WTC11 (cell line): ENCODE measurements around the gene CRACDL. TPM values are rescaled to one million over a fixed set of nuclear protein-coding genes. Genes with fewer than 3 reads are reported as not detected.

Source experiments
- ATAC-seq: fragments of 200-7000 bp; cut with Tn5 transposase; 2 replicates; pipeline ENCODE4 v1.10.0; 2021; ENCODE audit warnings: mild to moderate bottlenecking, moderate library complexity
- CTCF ChIA-PET: fragments of 300-600 bp; sonication (Branson Sonifier 250); formaldehyde crosslinking; loops from one replicate; lab custom pipeline; 2021; ENCODE audit warnings: antibody characterized with exemption; lab: Charles Lee
- POLR2A ChIA-PET: fragments of 350-600 bp; sonication (Branson Sonifier 250); formaldehyde crosslinking; loops from one replicate; lab custom pipeline; 2021; ENCODE audit warnings: antibody characterized with exemption; lab: Charles Lee
- DNase-seq: peaks from one replicate; pipeline ENCODE4 v3.0.0; 2021; ENCODE audit warnings: low spot score
- H3K27ac Mint-ChIP-seq: 2 replicates; pipeline ENCODE4 v1.8.0; 2021; ENCODE audit warnings: mixed read lengths
- H3K27me3 Mint-ChIP-seq: 2 replicates; pipeline ENCODE4 v1.8.0; 2021; ENCODE audit warnings: low read depth, mild to moderate bottlenecking, moderate library complexity, mixed read lengths
- H3K36me3 Mint-ChIP-seq: 2 replicates; pipeline ENCODE4 v1.8.0; 2021; ENCODE audit warnings: mixed read lengths
- H3K4me1 Mint-ChIP-seq: 2 replicates; pipeline ENCODE4 v1.8.0; 2022; ENCODE audit warnings: mixed read lengths
- H3K4me3 Mint-ChIP-seq: 2 replicates; pipeline ENCODE4 v1.8.0; 2021; ENCODE audit warnings: mild to moderate bottlenecking, moderate library complexity, mixed read lengths
- H3K9me3 Mint-ChIP-seq: 2 replicates; pipeline ENCODE4 v1.8.0; 2021; ENCODE audit warnings: mixed read lengths
- ATF1 ChIP-seq: sonication (generic); formaldehyde crosslinking; IDR thresholded peaks from 2 replicates; pipeline ENCODE4 v1.8.1; 2023; ENCODE audit warnings: mild to moderate bottlenecking, moderate library complexity, missing genetic modification reagents
- CREB1 ChIP-seq: sonication (generic); formaldehyde crosslinking; IDR thresholded peaks from 2 replicates; pipeline ENCODE4 v1.8.0; 2023; ENCODE audit warnings: mild to moderate bottlenecking, missing genetic modification reagents
- IRF2 ChIP-seq: sonication (generic); formaldehyde crosslinking; IDR thresholded peaks from 2 replicates; pipeline ENCODE4 v1.8.0; 2022; ENCODE audit warnings: low read depth, missing genetic modification reagents, borderline replicate concordance
- JAZF1 ChIP-seq: fragments of 250-450 bp; sonication (Bioruptor Pico); IDR thresholded peaks from 2 replicates; pipeline ENCODE4 v1.9.0; 2021; ENCODE audit warnings: moderate library complexity, mild to moderate bottlenecking, inconsistent platforms
- NFE2L1 ChIP-seq: sonication (generic); formaldehyde crosslinking; IDR thresholded peaks from 2 replicates; pipeline ENCODE4 v1.8.1; 2023; ENCODE audit warnings: missing genetic modification reagents
- SMAD3 ChIP-seq: sonication (generic); formaldehyde crosslinking; IDR thresholded peaks from 2 replicates; pipeline ENCODE4 v1.8.0; 2022; ENCODE audit warnings: missing genetic modification reagents, mild to moderate bottlenecking, borderline replicate concordance
- TEAD1 ChIP-seq: sonication (generic); formaldehyde crosslinking; IDR thresholded peaks from 2 replicates; pipeline ENCODE4 v1.8.0; 2022; ENCODE audit warnings: mild to moderate bottlenecking, missing genetic modification reagents
- ZNF671 ChIP-seq: fragments of 250-450 bp; sonication (Bioruptor Pico); IDR thresholded peaks from 2 replicates; pipeline ENCODE4 v1.8.0; 2021; ENCODE audit warnings: mild to moderate bottlenecking
- total RNA-seq: library from RNA; stranded (reverse); gene quantifications from 3 replicates; pipeline ENCODE4 v1.2.3, GENCODE V29; 2021
- TF ChIP-seq, protein P1 (sequence below): fragments of 200-600 bp; IDR thresholded peaks from 2 replicates; pipeline ENCODE4 v1.8.0; 2022; ENCODE audit warnings: antibody characterized with exemption
- TF ChIP-seq, protein P2 (sequence below): sonication (generic); formaldehyde crosslinking; IDR thresholded peaks from 2 replicates; pipeline ENCODE4 v1.8.0; 2023; ENCODE audit warnings: missing genetic modification reagents
- TF ChIP-seq, protein P3 (sequence below): sonication (generic); formaldehyde crosslinking; IDR thresholded peaks from 2 replicates; pipeline ENCODE4 v1.8.1; 2023; ENCODE audit warnings: mild to moderate bottlenecking, missing genetic modification reagents, moderate library complexity
- TF ChIP-seq, protein P4 (sequence below): sonication (generic); formaldehyde crosslinking; IDR thresholded peaks from 2 replicates; pipeline ENCODE4 v1.8.1; 2022; ENCODE audit warnings: missing genetic modification reagents, borderline replicate concordance
- TF ChIP-seq, protein P5 (sequence below): fragments of 250-450 bp; sonication (Bioruptor Pico); IDR thresholded peaks from 2 replicates; pipeline ENCODE4 v1.9.0; 2021; ENCODE audit warnings: mild to moderate bottlenecking
- TF ChIP-seq, protein P6 (sequence below): sonication (generic); formaldehyde crosslinking; IDR thresholded peaks from 2 replicates; pipeline ENCODE4 v1.8.0; 2023; ENCODE audit warnings: missing genetic modification reagents, mild to moderate bottlenecking, borderline replicate concordance
- TF ChIP-seq, protein P7 (sequence below): sonication (generic); formaldehyde crosslinking; IDR thresholded peaks from 2 replicates; pipeline ENCODE4 v1.8.1; 2022; ENCODE audit warnings: low read depth, mild to moderate bottlenecking, moderate library complexity, missing genetic modification reagents, borderline replicate concordance
- TF ChIP-seq, protein P8 (sequence below): sonication (generic); formaldehyde crosslinking; IDR thresholded peaks from 2 replicates; pipeline ENCODE4 v1.8.1; 2022; ENCODE audit warnings: mild to moderate bottlenecking, moderate library complexity, missing genetic modification reagents
- TF ChIP-seq, protein P9 (sequence below): sonication (generic); formaldehyde crosslinking; IDR thresholded peaks from 2 replicates; pipeline ENCODE4 v1.8.1; 2023; ENCODE audit warnings: mild to moderate bottlenecking, missing genetic modification reagents, moderate library complexity

The CRACDL gene
- total RNA-seq, 1 experiment from 2014 or later = 0.72 TPM

DNA sequence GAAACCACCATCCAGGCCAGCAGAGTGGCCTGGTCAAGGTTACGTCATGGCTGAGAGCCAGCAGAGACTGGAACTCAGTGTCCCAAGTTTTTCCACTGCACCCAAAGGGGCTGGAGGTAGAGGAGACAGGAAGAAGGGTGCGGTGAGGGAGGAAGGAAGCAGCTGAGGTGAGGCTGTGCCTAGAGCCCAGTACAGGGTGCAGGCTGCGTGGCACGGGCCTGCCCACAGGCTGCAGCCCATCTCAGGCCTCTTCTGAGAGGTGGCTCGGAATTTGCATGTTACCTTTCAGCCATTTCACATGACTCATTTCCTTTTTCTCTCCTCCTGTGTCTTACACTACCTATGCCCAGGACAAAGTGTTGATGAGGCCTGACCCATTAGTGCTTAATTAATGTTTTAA is 191.4 kb downstream of the CRACDL start:
- H3K36me3 Mint-ChIP-seq = no peaks in the 10 kb centered on the region
- DNase-seq = no peak
- peaks cover 12% of the 10 kb centered on the region for H3K4me1 Mint-ChIP-seq
- H3K27me3 Mint-ChIP-seq = peaks cover 2% of the 10 kb centered on the region
- no peaks in the 10 kb centered on the region for H3K9me3 Mint-ChIP-seq
- H3K27ac Mint-ChIP-seq = no peak overlapping the region
- CTCF ChIA-PET = no interaction called here
- no peak for TF ChIP-seq NFE2L1 (CRISPR knock-in tag)
- no peak for TF ChIP-seq JAZF1
- TF ChIP-seq, protein P1, sequence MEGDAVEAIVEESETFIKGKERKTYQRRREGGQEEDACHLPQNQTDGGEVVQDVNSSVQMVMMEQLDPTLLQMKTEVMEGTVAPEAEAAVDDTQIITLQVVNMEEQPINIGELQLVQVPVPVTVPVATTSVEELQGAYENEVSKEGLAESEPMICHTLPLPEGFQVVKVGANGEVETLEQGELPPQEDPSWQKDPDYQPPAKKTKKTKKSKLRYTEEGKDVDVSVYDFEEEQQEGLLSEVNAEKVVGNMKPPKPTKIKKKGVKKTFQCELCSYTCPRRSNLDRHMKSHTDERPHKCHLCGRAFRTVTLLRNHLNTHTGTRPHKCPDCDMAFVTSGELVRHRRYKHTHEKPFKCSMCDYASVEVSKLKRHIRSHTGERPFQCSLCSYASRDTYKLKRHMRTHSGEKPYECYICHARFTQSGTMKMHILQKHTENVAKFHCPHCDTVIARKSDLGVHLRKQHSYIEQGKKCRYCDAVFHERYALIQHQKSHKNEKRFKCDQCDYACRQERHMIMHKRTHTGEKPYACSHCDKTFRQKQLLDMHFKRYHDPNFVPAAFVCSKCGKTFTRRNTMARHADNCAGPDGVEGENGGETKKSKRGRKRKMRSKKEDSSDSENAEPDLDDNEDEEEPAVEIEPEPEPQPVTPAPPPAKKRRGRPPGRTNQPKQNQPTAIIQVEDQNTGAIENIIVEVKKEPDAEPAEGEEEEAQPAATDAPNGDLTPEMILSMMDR = no peak
- TF ChIP-seq, protein P2, sequence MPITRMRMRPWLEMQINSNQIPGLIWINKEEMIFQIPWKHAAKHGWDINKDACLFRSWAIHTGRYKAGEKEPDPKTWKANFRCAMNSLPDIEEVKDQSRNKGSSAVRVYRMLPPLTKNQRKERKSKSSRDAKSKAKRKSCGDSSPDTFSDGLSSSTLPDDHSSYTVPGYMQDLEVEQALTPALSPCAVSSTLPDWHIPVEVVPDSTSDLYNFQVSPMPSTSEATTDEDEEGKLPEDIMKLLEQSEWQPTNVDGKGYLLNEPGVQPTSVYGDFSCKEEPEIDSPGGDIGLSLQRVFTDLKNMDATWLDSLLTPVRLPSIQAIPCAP (CRISPR knock-in tag) = no peak
- TF ChIP-seq ATF1 (CRISPR knock-in tag) = no peak
- TF ChIP-seq, protein P3, sequence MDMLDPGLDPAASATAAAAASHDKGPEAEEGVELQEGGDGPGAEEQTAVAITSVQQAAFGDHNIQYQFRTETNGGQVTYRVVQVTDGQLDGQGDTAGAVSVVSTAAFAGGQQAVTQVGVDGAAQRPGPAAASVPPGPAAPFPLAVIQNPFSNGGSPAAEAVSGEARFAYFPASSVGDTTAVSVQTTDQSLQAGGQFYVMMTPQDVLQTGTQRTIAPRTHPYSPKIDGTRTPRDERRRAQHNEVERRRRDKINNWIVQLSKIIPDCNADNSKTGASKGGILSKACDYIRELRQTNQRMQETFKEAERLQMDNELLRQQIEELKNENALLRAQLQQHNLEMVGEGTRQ (CRISPR knock-in tag) = no peak
- TF ChIP-seq, protein P4, sequence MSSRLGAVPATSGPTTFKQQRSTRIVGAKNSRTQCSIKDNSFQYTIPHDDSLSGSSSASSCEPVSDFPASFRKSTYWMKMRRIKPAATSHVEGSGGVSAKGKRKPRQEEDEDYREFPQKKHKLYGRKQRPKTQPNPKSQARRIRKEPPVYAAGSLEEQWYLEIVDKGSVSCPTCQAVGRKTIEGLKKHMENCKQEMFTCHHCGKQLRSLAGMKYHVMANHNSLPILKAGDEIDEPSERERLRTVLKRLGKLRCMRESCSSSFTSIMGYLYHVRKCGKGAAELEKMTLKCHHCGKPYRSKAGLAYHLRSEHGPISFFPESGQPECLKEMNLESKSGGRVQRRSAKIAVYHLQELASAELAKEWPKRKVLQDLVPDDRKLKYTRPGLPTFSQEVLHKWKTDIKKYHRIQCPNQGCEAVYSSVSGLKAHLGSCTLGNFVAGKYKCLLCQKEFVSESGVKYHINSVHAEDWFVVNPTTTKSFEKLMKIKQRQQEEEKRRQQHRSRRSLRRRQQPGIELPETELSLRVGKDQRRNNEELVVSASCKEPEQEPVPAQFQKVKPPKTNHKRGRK (CRISPR knock-in tag) = no peak
- TF ChIP-seq, protein P5, sequence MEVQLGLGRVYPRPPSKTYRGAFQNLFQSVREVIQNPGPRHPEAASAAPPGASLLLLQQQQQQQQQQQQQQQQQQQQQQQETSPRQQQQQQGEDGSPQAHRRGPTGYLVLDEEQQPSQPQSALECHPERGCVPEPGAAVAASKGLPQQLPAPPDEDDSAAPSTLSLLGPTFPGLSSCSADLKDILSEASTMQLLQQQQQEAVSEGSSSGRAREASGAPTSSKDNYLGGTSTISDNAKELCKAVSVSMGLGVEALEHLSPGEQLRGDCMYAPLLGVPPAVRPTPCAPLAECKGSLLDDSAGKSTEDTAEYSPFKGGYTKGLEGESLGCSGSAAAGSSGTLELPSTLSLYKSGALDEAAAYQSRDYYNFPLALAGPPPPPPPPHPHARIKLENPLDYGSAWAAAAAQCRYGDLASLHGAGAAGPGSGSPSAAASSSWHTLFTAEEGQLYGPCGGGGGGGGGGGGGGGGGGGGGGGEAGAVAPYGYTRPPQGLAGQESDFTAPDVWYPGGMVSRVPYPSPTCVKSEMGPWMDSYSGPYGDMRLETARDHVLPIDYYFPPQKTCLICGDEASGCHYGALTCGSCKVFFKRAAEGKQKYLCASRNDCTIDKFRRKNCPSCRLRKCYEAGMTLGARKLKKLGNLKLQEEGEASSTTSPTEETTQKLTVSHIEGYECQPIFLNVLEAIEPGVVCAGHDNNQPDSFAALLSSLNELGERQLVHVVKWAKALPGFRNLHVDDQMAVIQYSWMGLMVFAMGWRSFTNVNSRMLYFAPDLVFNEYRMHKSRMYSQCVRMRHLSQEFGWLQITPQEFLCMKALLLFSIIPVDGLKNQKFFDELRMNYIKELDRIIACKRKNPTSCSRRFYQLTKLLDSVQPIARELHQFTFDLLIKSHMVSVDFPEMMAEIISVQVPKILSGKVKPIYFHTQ (CRISPR knock-in tag) = no peak
- TF ChIP-seq, protein P6, sequence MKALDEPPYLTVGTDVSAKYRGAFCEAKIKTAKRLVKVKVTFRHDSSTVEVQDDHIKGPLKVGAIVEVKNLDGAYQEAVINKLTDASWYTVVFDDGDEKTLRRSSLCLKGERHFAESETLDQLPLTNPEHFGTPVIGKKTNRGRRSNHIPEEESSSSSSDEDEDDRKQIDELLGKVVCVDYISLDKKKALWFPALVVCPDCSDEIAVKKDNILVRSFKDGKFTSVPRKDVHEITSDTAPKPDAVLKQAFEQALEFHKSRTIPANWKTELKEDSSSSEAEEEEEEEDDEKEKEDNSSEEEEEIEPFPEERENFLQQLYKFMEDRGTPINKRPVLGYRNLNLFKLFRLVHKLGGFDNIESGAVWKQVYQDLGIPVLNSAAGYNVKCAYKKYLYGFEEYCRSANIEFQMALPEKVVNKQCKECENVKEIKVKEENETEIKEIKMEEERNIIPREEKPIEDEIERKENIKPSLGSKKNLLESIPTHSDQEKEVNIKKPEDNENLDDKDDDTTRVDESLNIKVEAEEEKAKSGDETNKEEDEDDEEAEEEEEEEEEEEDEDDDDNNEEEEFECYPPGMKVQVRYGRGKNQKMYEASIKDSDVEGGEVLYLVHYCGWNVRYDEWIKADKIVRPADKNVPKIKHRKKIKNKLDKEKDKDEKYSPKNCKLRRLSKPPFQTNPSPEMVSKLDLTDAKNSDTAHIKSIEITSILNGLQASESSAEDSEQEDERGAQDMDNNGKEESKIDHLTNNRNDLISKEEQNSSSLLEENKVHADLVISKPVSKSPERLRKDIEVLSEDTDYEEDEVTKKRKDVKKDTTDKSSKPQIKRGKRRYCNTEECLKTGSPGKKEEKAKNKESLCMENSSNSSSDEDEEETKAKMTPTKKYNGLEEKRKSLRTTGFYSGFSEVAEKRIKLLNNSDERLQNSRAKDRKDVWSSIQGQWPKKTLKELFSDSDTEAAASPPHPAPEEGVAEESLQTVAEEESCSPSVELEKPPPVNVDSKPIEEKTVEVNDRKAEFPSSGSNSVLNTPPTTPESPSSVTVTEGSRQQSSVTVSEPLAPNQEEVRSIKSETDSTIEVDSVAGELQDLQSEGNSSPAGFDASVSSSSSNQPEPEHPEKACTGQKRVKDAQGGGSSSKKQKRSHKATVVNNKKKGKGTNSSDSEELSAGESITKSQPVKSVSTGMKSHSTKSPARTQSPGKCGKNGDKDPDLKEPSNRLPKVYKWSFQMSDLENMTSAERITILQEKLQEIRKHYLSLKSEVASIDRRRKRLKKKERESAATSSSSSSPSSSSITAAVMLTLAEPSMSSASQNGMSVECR = no peak
- no peak for TF ChIP-seq TEAD1 (CRISPR knock-in tag)
- TF ChIP-seq, protein P7, sequence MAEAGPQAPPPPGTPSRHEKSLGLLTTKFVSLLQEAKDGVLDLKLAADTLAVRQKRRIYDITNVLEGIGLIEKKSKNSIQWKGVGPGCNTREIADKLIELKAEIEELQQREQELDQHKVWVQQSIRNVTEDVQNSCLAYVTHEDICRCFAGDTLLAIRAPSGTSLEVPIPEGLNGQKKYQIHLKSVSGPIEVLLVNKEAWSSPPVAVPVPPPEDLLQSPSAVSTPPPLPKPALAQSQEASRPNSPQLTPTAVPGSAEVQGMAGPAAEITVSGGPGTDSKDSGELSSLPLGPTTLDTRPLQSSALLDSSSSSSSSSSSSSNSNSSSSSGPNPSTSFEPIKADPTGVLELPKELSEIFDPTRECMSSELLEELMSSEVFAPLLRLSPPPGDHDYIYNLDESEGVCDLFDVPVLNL (CRISPR knock-in tag) = no peak
- TF ChIP-seq, protein P8, sequence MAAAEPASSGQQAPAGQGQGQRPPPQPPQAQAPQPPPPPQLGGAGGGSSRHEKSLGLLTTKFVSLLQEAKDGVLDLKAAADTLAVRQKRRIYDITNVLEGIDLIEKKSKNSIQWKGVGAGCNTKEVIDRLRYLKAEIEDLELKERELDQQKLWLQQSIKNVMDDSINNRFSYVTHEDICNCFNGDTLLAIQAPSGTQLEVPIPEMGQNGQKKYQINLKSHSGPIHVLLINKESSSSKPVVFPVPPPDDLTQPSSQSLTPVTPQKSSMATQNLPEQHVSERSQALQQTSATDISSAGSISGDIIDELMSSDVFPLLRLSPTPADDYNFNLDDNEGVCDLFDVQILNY (CRISPR knock-in tag) = no peak
- TF ChIP-seq CREB1 (CRISPR knock-in tag) = no peak
- TF ChIP-seq, protein P9, sequence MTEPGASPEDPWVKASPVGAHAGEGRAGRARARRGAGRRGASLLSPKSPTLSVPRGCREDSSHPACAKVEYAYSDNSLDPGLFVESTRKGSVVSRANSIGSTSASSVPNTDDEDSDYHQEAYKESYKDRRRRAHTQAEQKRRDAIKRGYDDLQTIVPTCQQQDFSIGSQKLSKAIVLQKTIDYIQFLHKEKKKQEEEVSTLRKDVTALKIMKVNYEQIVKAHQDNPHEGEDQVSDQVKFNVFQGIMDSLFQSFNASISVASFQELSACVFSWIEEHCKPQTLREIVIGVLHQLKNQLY (CRISPR knock-in tag) = no peak
- TF ChIP-seq IRF2 = no peak
- no peak for TF ChIP-seq ZNF671 (CRISPR knock-in tag)
- TF ChIP-seq SMAD3 (CRISPR knock-in tag) = no peak
- H3K4me3 Mint-ChIP-seq = no peak overlapping the region
- ATAC-seq = no peak
- POLR2A ChIA-PET = no interaction called here
